Heart right ventricle (tissue), 16 donors: ENCODE results near the gene COLEC12. TPM values are rescaled to one million over a fixed set of nuclear protein-coding genes. Genes with fewer than 3 reads are reported as not detected.
A peak's percentile ranks its signal among the peaks of the same experiment; 100 is the strongest.

Source experiments
- ATAC-seq, 8 donors: fragments of 200-7000 bp; cut with Tn5 transposase; one replicate each; pipeline ENCODE4 v1.9.1; 2020; ENCODE audit warnings: mild to moderate bottlenecking in 8 of 8, moderate library complexity in 8 of 8, moderate number of reproducible peaks in 1 of 8
- DNase-seq, 2 donors: peaks; one replicate each; pipeline ENCODE4 v3.0.0-alpha.2; 2020
- H3K27ac ChIP-seq, 10 donors: fragments of 200-600 bp; sonication (generic) in 2 of 10; one replicate each; pipeline versions ENCODE4 v1.5.0 to v1.8.0; 2020 to 2022; ENCODE audit warnings: mild to moderate bottlenecking in 3 of 10
- H3K27me3 ChIP-seq, 7 donors: fragments of 200-600 bp; one replicate each; pipeline ENCODE4 v1.8.0; 2021 to 2022; ENCODE audit warnings: mild to moderate bottlenecking in 2 of 7
- H3K36me3 ChIP-seq, 9 donors: fragments of 200-600 bp; sonication (generic) in 1 of 9; one replicate each; pipeline versions ENCODE4 v1.5.0 to v1.8.0; 2020 to 2022; ENCODE audit warnings: mild to moderate bottlenecking in 2 of 9
- H3K4me1 ChIP-seq, 9 donors: fragments of 200-600 bp; sonication (generic) in 1 of 9; one replicate each; pipeline versions ENCODE4 v1.5.0 to v1.8.0; 2020 to 2022; ENCODE audit warnings: mild to moderate bottlenecking in 4 of 9
- H3K4me3 ChIP-seq, 10 donors: fragments of 200-600 bp; sonication (generic) in 2 of 10; one replicate each; pipeline versions ENCODE4 v1.5.0 to v1.8.0; 2020 to 2022; ENCODE audit warnings: mild to moderate bottlenecking in 7 of 10, moderate library complexity in 2 of 10
- H3K9me3 ChIP-seq, 11 donors: fragments of 200-600 bp in 10 of 11; sonication (generic) in 2 of 11; one replicate each; pipeline versions ENCODE4 v1.5.0 to v1.8.0; 2013 to 2022; ENCODE audit warnings: mild to moderate bottlenecking in 2 of 11, control low read depth in 1 of 11, moderate library complexity in 1 of 11
- WGBS, 2 donors: extraction: QIAGEN DNeasy Blood & Tissue Kit; methylation state at CpG; one replicate each; pipeline ENCODE4 v1.1.7; 2013; ENCODE audit warnings: inconsistent platforms in 1 of 2; 5-methylcytosine and 5-hydroxymethylcytosine counted together
- intact Hi-C, 10 donors: fragments of 100-400 bp; cut with DNase I; formaldehyde crosslinking; loops; one replicate each; pipeline versions ENCODE4 v1.11.1 to v1.14.2; 2022
- polyA plus RNA-seq, 2 donors: library from polyadenylated mRNA; stranded (reverse); fragments of 200-250 nt; gene quantifications; one replicate each; pipeline ENCODE4 v1.2.3, GENCODE V29; 2013
- total RNA-seq, 10 donors: library from RNA; stranded (reverse); fragmentation: NEBNext Ultra II Directional in 3 of 10; extraction: Animal tissue kit (Norgen Biotek cat#: 25700) in 3 of 10; gene quantifications; one replicate each; pipeline versions ENCODE4 v1.2.1 to v1.2.4, GENCODE V29; 2021 to 2023
- TF ChIP-seq, protein P1 (sequence below), 9 donors: fragments of 200-600 bp; sonication (generic) in 2 of 9; IDR thresholded peaks; one replicate each; pipeline versions ENCODE4 v1.5.0 to v1.8.0; 2021 to 2022; ENCODE audit warnings: antibody characterized with exemption in 9 of 9, mild to moderate bottlenecking in 5 of 9, moderate library complexity in 1 of 9
- donor health status: Arrhythmogenic right ventricular cardiomyopathy.
- donor health status: ischemic (EF 13 %, LVEDD 7.1; RV severe dilation, severe dysfunction).
- donor health status: healthy with polysubstance abuse.
- donor health status: DM: no; HTN: yes; CAD: no.
- donor health status: DM: no; HTN: no; CAD: no.
- donor health status: ischemic (EF 25% LVEDD 6.9; RV normal size, moderate dysfunction).
- donor health status: ischemic (EF 25% LVEDD 5.7; RV mildly dilated, moderate dysfunction).
- donor health status: healthy.
- donor health status: DM: yes; HTN: yes; CAD: no.
- donor health status: Ischemic cardiomyopathy.
- donor health status: ischemic (EF 35%, LVEDD 5.7; RV mildly dilated, moderate dysfunction).
- donor health status: nonischemic (EF 11% LVEDD 7.7; RV severe dilation, severe dysfunction).
- donor health status: DM: yes; HTN: yes; CAD: no.
- donor health status: PGD.
- donor health status: ischemic (EF 29% LVEDD 5.4; RV normal size, mild dysfunction).
- donor health status: nonischemic (EF 23%, LVEDD 6.1; RV moderate dilation, normal function).

COLEC12 gene
- total and polyA plus RNA-seq, 12 donors, result 2.8 to 15.4 (median 6.2) TPM

DNA sequence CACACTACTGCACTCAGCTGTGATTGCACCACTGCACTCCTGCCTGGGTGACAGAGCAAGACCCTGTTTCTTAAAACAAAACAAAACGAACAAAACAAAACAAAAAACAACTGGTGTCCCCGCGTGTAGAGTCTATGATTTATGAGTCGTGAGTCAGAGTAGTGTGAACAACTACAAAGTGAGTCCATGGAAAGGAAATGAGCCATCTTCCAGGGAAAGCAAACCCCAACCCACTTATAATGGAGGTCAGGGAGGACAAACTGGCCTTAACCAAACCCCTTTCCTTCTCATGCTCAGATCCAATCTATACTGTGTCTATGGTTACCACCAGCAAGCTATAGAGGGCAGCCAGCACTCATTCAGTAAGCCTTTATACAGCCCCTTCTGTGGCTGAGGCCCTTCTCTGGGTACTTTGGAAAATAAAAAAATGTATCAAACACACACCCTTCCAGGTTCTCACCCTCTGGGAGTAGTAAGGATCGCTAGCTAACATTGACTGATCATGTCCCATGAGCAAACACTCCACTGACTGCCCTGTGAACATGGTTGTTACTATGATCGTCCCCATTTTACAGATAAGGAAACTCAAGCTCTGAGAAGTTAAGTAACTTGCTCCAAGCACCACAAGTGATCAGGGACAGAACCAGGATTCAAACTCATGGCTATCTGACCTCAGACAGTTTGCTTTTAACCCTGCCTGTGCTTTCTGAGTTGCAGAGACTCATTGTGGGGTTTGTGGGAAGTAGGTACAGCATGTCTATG is 24.7 kb upstream of the COLEC12 start:
- H3K4me1 ChIP-seq, result no peaks in the 10 kb centered on the region
- H3K27me3 ChIP-seq, result peaks cover 0 to 11% (median 0%) of the 10 kb centered on the region in 7 donors
- H3K36me3 ChIP-seq, result no peaks in the 10 kb centered on the region
- no peaks in the 10 kb centered on the region for H3K9me3 ChIP-seq
- DNase-seq (no peak), ATAC-seq (no peak)
- 80 to 83% methylated on average over 6 of the region's 6 CpGs for WGBS, 2 donors
- H3K27ac ChIP-seq, result no peak overlapping the region
- no peak overlapping the region for H3K4me3 ChIP-seq
- intact Hi-C loops, result no loop called here
- TF ChIP-seq, protein P1, sequence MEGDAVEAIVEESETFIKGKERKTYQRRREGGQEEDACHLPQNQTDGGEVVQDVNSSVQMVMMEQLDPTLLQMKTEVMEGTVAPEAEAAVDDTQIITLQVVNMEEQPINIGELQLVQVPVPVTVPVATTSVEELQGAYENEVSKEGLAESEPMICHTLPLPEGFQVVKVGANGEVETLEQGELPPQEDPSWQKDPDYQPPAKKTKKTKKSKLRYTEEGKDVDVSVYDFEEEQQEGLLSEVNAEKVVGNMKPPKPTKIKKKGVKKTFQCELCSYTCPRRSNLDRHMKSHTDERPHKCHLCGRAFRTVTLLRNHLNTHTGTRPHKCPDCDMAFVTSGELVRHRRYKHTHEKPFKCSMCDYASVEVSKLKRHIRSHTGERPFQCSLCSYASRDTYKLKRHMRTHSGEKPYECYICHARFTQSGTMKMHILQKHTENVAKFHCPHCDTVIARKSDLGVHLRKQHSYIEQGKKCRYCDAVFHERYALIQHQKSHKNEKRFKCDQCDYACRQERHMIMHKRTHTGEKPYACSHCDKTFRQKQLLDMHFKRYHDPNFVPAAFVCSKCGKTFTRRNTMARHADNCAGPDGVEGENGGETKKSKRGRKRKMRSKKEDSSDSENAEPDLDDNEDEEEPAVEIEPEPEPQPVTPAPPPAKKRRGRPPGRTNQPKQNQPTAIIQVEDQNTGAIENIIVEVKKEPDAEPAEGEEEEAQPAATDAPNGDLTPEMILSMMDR (IDR thresholded peaks at IDR 0.05), result no peak

DNA sequence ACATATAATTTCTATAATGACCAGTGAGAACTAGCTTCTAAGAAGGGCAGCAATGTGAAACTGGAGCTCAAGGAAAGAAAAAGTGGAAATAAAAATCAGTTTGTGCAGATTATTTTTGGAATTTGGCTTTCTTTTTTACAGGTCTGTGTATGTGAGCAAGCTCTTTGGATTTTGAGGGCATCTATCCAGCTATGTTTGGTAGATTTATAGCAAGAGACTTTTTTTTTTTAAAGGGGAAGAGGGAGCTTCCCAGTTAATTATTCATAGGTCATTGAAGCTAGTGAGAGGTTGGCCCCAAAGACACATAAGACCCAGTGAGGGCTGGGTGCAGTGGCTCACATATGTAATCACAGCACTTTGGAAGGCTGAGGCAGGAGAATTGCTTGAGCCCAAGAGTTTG is 24.0 kb upstream of the COLEC12 start:
- Histone ChIP-seq H3K27ac (no peak overlapping the region), H3K9me3 (no peaks in the 10 kb centered on the region), H3K36me3 (no peaks in the 10 kb centered on the region), H3K4me3 (no peak overlapping the region), H3K27me3 (peaks cover 0 to 9% (median 0%) of the 10 kb centered on the region in 7 donors), H3K4me1 (peaks cover 0 to 3% (median under 1%) of the 10 kb centered on the region in 9 donors)
- TF ChIP-seq, protein P1 (IDR thresholded peaks at IDR 0.05), result no peak
- DNase-seq (no peak), ATAC-seq (no peak)
- intact Hi-C loops, result no loop called here

DNA sequence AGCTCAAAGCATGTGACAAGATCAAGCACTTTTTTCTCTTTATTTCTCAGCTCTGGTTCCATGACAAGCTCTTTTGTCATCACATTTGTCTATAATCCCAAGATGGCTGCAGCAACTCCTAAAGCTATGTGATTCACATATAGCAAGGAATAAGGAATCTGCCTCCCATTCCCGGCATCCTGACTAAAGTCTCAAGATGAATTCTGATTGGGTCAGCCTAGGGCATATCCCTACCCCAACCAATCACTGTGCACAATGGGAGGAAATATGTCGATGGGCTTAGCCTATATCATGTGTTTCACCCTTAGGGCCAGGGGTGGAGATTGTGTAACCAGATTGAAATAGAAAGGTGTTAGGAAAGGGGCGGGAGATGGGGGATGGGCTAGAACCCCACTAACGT is 23.1 kb upstream of the COLEC12 start:
- ATAC-seq, result no peak
- TF ChIP-seq, protein P1 (IDR thresholded peaks at IDR 0.05), result no peak
- intact Hi-C loops, result no loop called here
- peaks cover 0 to 4% (median 0%) of the 10 kb centered on the region in 7 donors for H3K27me3 ChIP-seq
- no peak overlapping the region for H3K4me3 ChIP-seq
- no peak for DNase-seq
- WGBS, 2 donors, result 54 to 58% methylated on average over 4 of the region's 4 CpGs
- H3K36me3 ChIP-seq, result no peaks in the 10 kb centered on the region
- no peak overlapping the region for H3K27ac ChIP-seq
- H3K9me3 ChIP-seq, result no peaks in the 10 kb centered on the region
- H3K4me1 ChIP-seq, result peaks cover 0 to 12% (median 9%) of the 10 kb centered on the region in 9 donors

DNA sequence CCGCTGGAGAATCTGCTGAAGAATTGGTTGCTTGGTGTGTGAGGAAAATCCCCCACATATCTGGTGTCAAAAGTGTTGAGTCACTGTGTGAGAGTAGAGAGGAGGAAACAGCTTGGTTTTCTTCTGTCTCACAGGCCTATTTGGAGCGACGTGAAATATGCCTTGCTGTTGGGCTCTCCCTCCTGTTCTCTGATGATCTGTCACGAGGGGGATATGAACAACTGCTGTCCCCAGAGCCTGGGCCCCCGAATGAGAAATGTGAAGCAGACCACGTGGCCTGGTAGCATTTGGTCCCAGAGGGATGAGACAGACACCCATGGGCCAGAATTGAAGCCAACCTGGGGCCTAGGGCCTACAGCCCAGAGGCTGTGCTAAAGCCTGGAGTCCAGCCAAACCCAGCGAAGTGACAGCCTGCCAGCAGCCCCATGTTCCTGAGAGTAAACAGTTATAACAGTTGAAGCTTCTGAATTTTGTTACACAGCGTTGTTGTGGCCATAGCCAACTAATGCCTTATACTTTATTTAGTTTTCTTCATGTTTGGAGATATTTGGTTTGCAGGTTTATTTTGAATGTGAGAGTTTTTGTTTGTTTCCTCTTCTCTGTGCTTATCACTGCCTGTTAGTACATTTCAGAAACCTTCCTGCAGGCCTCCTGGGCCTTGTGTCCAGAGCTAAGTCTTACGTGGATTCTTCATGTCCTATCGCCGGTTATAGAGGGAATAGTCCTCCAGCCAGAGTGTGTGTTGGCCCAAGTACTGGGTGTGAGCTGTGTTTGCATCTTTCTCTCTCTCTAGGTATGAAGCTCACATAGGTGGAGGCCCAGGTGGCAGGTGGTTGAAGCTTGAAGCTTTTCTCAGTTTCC is 18.7 kb upstream of the COLEC12 start:
- intact Hi-C loops, result no loop called here
- Histone ChIP-seq H3K27me3 (no peaks in the 10 kb centered on the region), H3K4me1 (peaks cover 0 to 15% (median 9%) of the 10 kb centered on the region in 9 donors), H3K27ac (peak overlapping the region in 8 of 10 donors; percentile 1 to 67 (median 34)), H3K36me3 (no peaks in the 10 kb centered on the region), H3K9me3 (no peaks in the 10 kb centered on the region), H3K4me3 (no peak overlapping the region)
- WGBS, 2 donors, result 54 to 57% methylated on average over 11 of the region's 11 CpGs
- TF ChIP-seq, protein P1 (IDR thresholded peaks at IDR 0.05), result no peak
- DNase-seq (peak; percentile 62 to 71), ATAC-seq (peak; percentile 80 to 91 (median 86))
